Transverse colon (tissue), 4 donors: ENCODE results near the gene PON1. TPM values are rescaled to one million over a fixed set of nuclear protein-coding genes. Genes with fewer than 3 reads are reported as not detected.

Experiments used
- DNase-seq: peaks from one replicate; pipeline ENCODE4 v3.0.0-alpha.2; 2019
- H3K27ac ChIP-seq, 4 donors: fragments of 200-600 bp; sonication (generic); 2 replicates each; pipeline ENCODE4 v1.5.1; 2016 to 2018; ENCODE audit warnings: inconsistent platforms in 4 of 4
- H3K27me3 ChIP-seq: fragments of 200-600 bp; sonication (generic); 2 replicates; pipeline ENCODE4 v1.5.1; 2017; ENCODE audit warnings: inconsistent platforms
- H3K36me3 ChIP-seq, 4 donors: fragments of 200-600 bp; sonication (generic); 2 replicates each; pipeline ENCODE4 v1.5.1; 2017 to 2019; ENCODE audit warnings: inconsistent platforms in 4 of 4
- H3K4me1 ChIP-seq, 4 donors: fragments of 200-600 bp; sonication (generic); 2 replicates each; pipeline ENCODE4 v1.5.1; 2017 to 2020; ENCODE audit warnings: inconsistent platforms in 4 of 4
- H3K4me3 ChIP-seq, 4 donors: fragments of 200-600 bp; sonication (generic); 1 replicate in 1 of 4; 2 replicates in 3 of 4; pipeline versions ENCODE4 v1.5.1 to v1.6.1; 2017 to 2019; ENCODE audit warnings: inconsistent platforms in 4 of 4
- H3K9me3 ChIP-seq, 2 donors: fragments of 200-600 bp; sonication (generic); 2 replicates each; pipeline ENCODE4 v1.5.1; 2017 to 2019; ENCODE audit warnings: inconsistent platforms in 2 of 2
- EP300 ChIP-seq: sonication (generic); formaldehyde crosslinking; IDR thresholded peaks from one replicate; pipeline ENCODE4 v1.6.1; 2017; ENCODE audit warnings: antibody characterized with exemption, low read depth
- POLR2A ChIP-seq: fragments of 450-650 bp; IDR thresholded peaks from one replicate; pipeline ENCODE4 v1.6.1; 2016; ENCODE audit warnings: antibody characterized with exemption, mild to moderate bottlenecking, moderate library complexity
- POLR2AphosphoS5 ChIP-seq, 3 donors: sonication (generic); formaldehyde crosslinking; IDR thresholded peaks; one replicate each; pipeline ENCODE4 v1.6.1; 2016; ENCODE audit warnings: antibody characterized with exemption in 3 of 3
- WGBS, 2 donors: methylation state at CpG; one replicate each; pipeline ENCODE4 v1.1.5; 2018; ENCODE audit warnings: low coverage in 1 of 2; 5-methylcytosine and 5-hydroxymethylcytosine counted together
- in situ Hi-C, 4 donors: fragments of 200-750 bp; cut with MboI; loops; one replicate each; pipeline versions ENCODE4 v1.15.0 to v1.15.1; 2017; ENCODE audit warnings: low sequenced_read_pairs in 3 of 4, low pct_ligation_motif_present in 1 of 4, low pct_unique_long_range_greater_than_20kb in 1 of 4
- intact Hi-C: fragments of 100-400 bp; cut with DNase I; formaldehyde crosslinking; loops from one replicate; pipeline ENCODE4 v1.15.1; 2023; ENCODE audit warnings: low total_unique reads
- total RNA-seq, 4 donors: library from RNA; depleted of rRNA; stranded (reverse); fragments of >200 nt; gene quantifications; one replicate each; pipeline ENCODE4 v1.1.0, GENCODE V29; 2016
- TF ChIP-seq, protein P1 (sequence below), 5 experiments: fragments of 200-600 bp in 3 of 5; fragments of 450-650 bp in 2 of 5; sonication (generic) in 3 of 5; IDR thresholded peaks; 1 replicate in 2 of 5; 2 replicates in 3 of 5; pipeline ENCODE4 v1.5.1; 2016 to 2017; ENCODE audit warnings: antibody characterized with exemption in 5 of 5, inconsistent platforms in 3 of 5, mild to moderate bottlenecking in 2 of 5, moderate library complexity in 1 of 5

Gene PON1
- total RNA-seq, 4 donors from 2014 or later = 1.6 TPM; not detected in 3

DNA sequence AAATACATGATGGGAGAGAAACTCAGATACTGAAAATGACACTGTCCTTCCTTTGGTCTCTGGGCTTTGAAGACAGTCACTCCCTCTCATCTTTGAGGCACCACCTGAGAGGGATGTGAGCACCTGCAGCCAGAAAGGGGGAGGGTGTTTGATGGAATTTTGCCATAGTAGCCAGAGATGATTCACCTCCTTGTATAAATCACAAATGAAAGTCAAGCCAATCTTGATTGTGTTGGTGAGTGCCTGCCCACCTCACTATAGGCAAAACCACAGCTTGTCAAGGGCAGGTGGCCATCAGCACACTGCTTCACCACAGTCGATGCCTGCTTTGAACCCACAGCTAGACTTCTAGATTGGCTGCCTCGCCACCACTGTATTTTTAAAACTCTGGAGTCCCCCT is 48.2 kb downstream of the PON1 start:
- H3K36me3 ChIP-seq = no peaks in the 10 kb centered on the region
- H3K4me3 ChIP-seq = no peak overlapping the region
- DNase-seq = no peak
- no peak for TF ChIP-seq EP300
- WGBS, 2 donors = 65% methylated on average over 2 of the region's 2 CpGs; no CpG with 5 or more reads in 1 of the 2 donors
- H3K27me3 ChIP-seq = no peaks in the 10 kb centered on the region
- intact Hi-C loops = no loop called here
- no peak overlapping the region for H3K27ac ChIP-seq
- H3K9me3 ChIP-seq = no peaks in the 10 kb centered on the region
- in situ Hi-C loops = no loop called here
- H3K4me1 ChIP-seq = no peaks in the 10 kb centered on the region

DNA sequence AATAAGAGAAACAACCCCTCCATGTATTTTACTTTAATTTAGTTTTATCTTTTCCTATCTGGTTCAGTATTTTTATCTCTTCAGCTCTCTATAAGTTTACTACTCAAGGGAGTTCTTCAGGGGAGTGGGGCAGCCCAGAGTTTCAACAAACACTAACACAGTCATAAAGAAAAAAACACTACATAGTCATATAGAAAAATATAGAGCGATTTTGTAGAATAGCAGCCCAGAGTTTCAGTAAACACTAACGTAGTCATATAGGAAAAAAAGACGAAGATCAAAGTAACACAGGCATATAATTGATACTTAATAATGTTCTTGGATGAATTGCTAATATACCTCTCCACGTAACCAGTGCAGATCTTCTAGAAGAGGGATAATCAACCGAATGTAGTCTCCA is 54.7 kb downstream of the PON1 start:
- DNase-seq = no peak
- Histone ChIP-seq H3K4me3 (no peak overlapping the region), H3K36me3 (no peaks in the 10 kb centered on the region), H3K27me3 (no peaks in the 10 kb centered on the region), H3K27ac (no peak overlapping the region), H3K4me1 (no peaks in the 10 kb centered on the region), H3K9me3 (no peaks in the 10 kb centered on the region)
- intact Hi-C loops = no loop called here
- no peak for TF ChIP-seq POLR2A
- TF ChIP-seq EP300 = no peak
- TF ChIP-seq POLR2AphosphoS5 (IDR thresholded peaks at IDR 0.05) = no peak
- TF ChIP-seq, protein P1, sequence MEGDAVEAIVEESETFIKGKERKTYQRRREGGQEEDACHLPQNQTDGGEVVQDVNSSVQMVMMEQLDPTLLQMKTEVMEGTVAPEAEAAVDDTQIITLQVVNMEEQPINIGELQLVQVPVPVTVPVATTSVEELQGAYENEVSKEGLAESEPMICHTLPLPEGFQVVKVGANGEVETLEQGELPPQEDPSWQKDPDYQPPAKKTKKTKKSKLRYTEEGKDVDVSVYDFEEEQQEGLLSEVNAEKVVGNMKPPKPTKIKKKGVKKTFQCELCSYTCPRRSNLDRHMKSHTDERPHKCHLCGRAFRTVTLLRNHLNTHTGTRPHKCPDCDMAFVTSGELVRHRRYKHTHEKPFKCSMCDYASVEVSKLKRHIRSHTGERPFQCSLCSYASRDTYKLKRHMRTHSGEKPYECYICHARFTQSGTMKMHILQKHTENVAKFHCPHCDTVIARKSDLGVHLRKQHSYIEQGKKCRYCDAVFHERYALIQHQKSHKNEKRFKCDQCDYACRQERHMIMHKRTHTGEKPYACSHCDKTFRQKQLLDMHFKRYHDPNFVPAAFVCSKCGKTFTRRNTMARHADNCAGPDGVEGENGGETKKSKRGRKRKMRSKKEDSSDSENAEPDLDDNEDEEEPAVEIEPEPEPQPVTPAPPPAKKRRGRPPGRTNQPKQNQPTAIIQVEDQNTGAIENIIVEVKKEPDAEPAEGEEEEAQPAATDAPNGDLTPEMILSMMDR (IDR thresholded peaks at IDR 0.05) = no peak
- 76 to 86% methylated on average over 5 of the region's 5 CpGs for whole genome bisulfite sequencing, 2 donors
- in situ Hi-C loops = no loop called here

DNA sequence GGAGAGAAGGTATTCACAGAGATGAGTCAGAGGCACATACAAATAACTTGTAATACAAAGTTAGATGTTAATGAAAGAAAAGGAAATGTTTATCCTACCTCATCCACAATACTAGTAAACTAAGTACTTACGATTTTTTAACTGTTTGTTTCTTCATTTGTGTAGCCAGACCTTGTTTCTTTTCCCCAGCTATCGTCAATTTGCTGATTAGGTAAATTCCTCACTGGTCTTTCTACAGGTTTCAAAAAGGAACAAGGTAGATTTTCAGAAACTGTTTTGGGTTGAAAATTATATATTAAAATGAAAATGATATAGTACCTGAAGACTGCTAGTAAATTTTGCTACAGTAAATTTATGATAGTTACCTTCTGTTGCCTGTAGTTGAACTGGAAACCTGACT is 56.6 kb downstream of the PON1 start:
- H3K36me3 ChIP-seq = no peaks in the 10 kb centered on the region
- no peaks in the 10 kb centered on the region for H3K4me1 ChIP-seq
- no peak for DNase-seq
- no peak overlapping the region for H3K27ac ChIP-seq
- no peaks in the 10 kb centered on the region for H3K9me3 ChIP-seq
- WGBS, 2 donors = 76 to 88% methylated on average over 2 of the region's 2 CpGs
- no peaks in the 10 kb centered on the region for H3K27me3 ChIP-seq
- H3K4me3 ChIP-seq = no peak overlapping the region
- TF ChIP-seq EP300 (no peak), POLR2AphosphoS5 (IDR thresholded peaks at IDR 0.05) (no peak), POLR2A (no peak)
- TF ChIP-seq, protein P1 (IDR thresholded peaks at IDR 0.05) = no peak
- in situ Hi-C loops (no loop called here), intact Hi-C loops (no loop called here)

DNA sequence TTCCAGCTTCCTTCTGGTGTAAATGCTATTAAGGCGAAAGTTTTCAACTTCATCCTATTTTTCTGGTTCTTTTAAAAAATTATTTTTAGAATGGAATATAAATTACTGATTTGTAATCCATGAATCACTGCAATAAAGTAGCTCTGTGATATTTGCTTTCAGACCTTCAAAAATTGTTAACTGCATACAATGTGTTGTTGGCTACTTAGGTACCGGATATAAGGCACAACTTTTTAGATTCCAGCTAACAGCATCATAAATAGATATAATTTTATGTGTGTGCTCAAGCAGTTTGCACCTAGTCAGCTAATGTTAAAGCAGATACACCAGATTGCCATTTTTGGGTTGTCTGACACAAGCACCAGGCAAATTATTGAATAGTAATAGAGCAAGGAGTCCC is 58.7 kb downstream of the PON1 start:
- WGBS, 2 donors = 88 to 95% methylated on average over 2 of the region's 2 CpGs
- Histone ChIP-seq H3K27me3 (no peaks in the 10 kb centered on the region), H3K4me3 (no peak overlapping the region), H3K27ac (no peak overlapping the region), H3K9me3 (no peaks in the 10 kb centered on the region), H3K36me3 (no peaks in the 10 kb centered on the region), H3K4me1 (no peaks in the 10 kb centered on the region)
- DNase-seq = no peak
- TF ChIP-seq EP300 (no peak), POLR2A (no peak), POLR2AphosphoS5 (IDR thresholded peaks at IDR 0.05) (no peak)
- TF ChIP-seq, protein P1 (IDR thresholded peaks at IDR 0.05) = no peak
- in situ Hi-C loops = no loop called here
- intact Hi-C loops = no loop called here

DNA sequence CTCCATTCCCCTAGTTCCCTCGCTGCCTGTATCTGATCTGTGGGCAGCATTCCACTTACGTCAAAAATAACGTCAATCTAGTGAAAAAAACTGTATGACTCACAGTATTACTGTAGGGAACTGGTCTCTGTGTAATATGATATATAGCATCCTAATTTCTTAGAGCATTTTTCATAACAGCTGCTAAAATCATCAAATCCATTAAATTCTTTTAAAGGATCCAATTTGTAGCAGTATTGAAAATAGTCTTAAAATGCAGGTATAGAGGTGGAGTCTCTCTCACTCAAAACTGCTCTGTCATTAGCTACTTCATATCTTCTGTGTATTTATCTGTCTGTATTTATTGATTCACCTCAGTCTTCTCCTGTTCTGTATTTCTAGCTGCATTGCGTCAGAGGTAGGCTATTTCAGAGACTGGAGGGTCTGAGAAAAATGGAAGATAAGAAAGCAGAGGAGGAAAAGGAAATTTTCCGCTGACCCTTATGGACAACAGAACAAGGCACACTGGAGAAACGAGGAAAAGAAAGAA is 59.9 kb downstream of the PON1 start:
- DNase-seq = no peak
- no peak overlapping the region for H3K4me3 ChIP-seq
- H3K4me1 ChIP-seq = no peaks in the 10 kb centered on the region
- no peak for TF ChIP-seq POLR2A
- TF ChIP-seq, protein P1 (IDR thresholded peaks at IDR 0.05) = no peak
- TF ChIP-seq EP300 = no peak
- TF ChIP-seq POLR2AphosphoS5 (IDR thresholded peaks at IDR 0.05) = no peak
- H3K27ac ChIP-seq = no peak overlapping the region
- WGBS, 2 donors = 82 to 100% methylated on average over 2 to 6 of the region's 6 CpGs
- in situ Hi-C loops (no loop called here), intact Hi-C loops (no loop called here)
- no peaks in the 10 kb centered on the region for H3K36me3 ChIP-seq
- no peaks in the 10 kb centered on the region for H3K9me3 ChIP-seq
- H3K27me3 ChIP-seq = no peaks in the 10 kb centered on the region
